Ovary (tissue), 9 donors: ENCODE results near the gene RBBP5. TPM values are rescaled to one million over a fixed set of nuclear protein-coding genes. Genes with fewer than 3 reads are reported as not detected.

Experiments used
- DNase-seq, 5 donors: peaks; one replicate each; pipeline ENCODE4 v3.0.0-alpha.2; 2019 to 2020
- H3K27ac ChIP-seq, 2 donors: fragments of 200-600 bp; one replicate each; pipeline versions ENCODE4 v1.5.1 to v1.8.0; 2019 to 2022
- H3K27me3 ChIP-seq: fragments of 200-600 bp; one replicate; pipeline ENCODE4 v1.8.0; 2022
- H3K36me3 ChIP-seq: fragments of 200-600 bp; sonication (generic); one replicate; pipeline ENCODE4 v1.5.1; 2019
- H3K4me1 ChIP-seq: one replicate; pipeline ENCODE4 v1.8.1; 2013; ENCODE audit warnings: mild to moderate bottlenecking, moderate library complexity; ENCODE audit not compliant: insufficient read depth
- H3K4me3 ChIP-seq: fragments of 200-600 bp; sonication (generic); one replicate; pipeline ENCODE4 v1.5.1; 2017
- H3K9me3 ChIP-seq, 2 donors: fragments of 200-600 bp in 1 of 2; sonication (generic) in 1 of 2; one replicate each; pipeline versions ENCODE4 v1.5.1 to v1.8.1; 2013 to 2019; ENCODE audit warnings: mild to moderate bottlenecking in 1 of 2, moderate library complexity in 1 of 2
- EP300 ChIP-seq: sonication (generic); formaldehyde crosslinking; IDR thresholded peaks from one replicate; pipeline ENCODE4 v1.6.1; 2017; ENCODE audit warnings: antibody characterized with exemption
- POLR2A ChIP-seq: fragments of 450-650 bp; IDR thresholded peaks from one replicate; pipeline ENCODE4 v1.6.1; 2017; ENCODE audit warnings: antibody characterized with exemption, mild to moderate bottlenecking, moderate library complexity
- WGBS, 3 donors: extraction: QIAGEN DNeasy Blood & Tissue Kit in 1 of 3; methylation state at CpG; one replicate each; pipeline versions ENCODE4 v1.1.5 to v1.1.7; 2013 to 2017; 5-methylcytosine and 5-hydroxymethylcytosine counted together
- intact Hi-C, 4 donors: fragments of 100-400 bp; cut with DNase I; formaldehyde crosslinking; loops; one replicate each; pipeline versions ENCODE4 v1.11.0 to v1.15.1; 2022 to 2023
- polyA plus RNA-seq, 2 donors: library from polyadenylated mRNA; stranded (reverse); fragments of 200-250 nt in 1 of 2; fragments of 350-450 nt in 1 of 2; fragmentation: Illumina TruSeq in 1 of 2; extraction: RNeasy Lipid Tissue Mini Kit (QIAGEN cat#74804) in 1 of 2; gene quantifications; one replicate each; pipeline ENCODE4 v1.2.3, GENCODE V29; 2013 to 2014
- total RNA-seq, 7 donors: library from RNA; depleted of rRNA in 2 of 7; stranded (reverse); fragments of >200 nt in 2 of 7; fragmentation: NEBNext Ultra II Directional in 3 of 7; extraction: Animal tissue kit (Norgen Biotek cat#: 25700) in 3 of 7; gene quantifications; one replicate each; pipeline versions ENCODE4 v1.1.0 to v1.2.4, GENCODE V29; 2016 to 2023
- TF ChIP-seq, protein P1 (sequence below), 3 donors: fragments of 450-650 bp in 2 of 3; fragments of 200-600 bp in 1 of 3; IDR thresholded peaks; one replicate each; pipeline versions ENCODE4 v1.5.1 to v1.8.0; 2016 to 2022; ENCODE audit warnings: antibody characterized with exemption in 3 of 3, mild to moderate bottlenecking in 1 of 3
- donor health status: DM: no; HTN: no; CAD: no; lungs with moderate emphysema.
- donor health status: DM: no; HTN: no; CAD: no.
- donor health status: Bipolar disorder and iron deficiency.
- donor health status: DM: yes; HTN: yes; CAD: no.
- donor health status: DM: no; HTN: no; CAD: no.
- donor health status: DM: yes; HTN: yes; CAD: no.

The RBBP5 gene
- total and polyA plus RNA-seq, 9 donors, result 6.8 to 19.1 (median 15.1) TPM

GRCh38 chr1:205041001-205041715 lies 80.6 kb downstream of the RBBP5 start:
- Histone ChIP-seq H3K27ac (no peak overlapping the region), H3K36me3 (no peaks in the 10 kb centered on the region), H3K27me3 (no peaks in the 10 kb centered on the region), H3K4me1 (no peaks in the 10 kb centered on the region), H3K9me3 (no peaks in the 10 kb centered on the region), H3K4me3 (no peak overlapping the region)
- WGBS, 3 donors, result 9 to 14% (median 13%) methylated on average over 4 of the region's 4 CpGs
- TF ChIP-seq EP300, result no peak
- TF ChIP-seq, protein P1, sequence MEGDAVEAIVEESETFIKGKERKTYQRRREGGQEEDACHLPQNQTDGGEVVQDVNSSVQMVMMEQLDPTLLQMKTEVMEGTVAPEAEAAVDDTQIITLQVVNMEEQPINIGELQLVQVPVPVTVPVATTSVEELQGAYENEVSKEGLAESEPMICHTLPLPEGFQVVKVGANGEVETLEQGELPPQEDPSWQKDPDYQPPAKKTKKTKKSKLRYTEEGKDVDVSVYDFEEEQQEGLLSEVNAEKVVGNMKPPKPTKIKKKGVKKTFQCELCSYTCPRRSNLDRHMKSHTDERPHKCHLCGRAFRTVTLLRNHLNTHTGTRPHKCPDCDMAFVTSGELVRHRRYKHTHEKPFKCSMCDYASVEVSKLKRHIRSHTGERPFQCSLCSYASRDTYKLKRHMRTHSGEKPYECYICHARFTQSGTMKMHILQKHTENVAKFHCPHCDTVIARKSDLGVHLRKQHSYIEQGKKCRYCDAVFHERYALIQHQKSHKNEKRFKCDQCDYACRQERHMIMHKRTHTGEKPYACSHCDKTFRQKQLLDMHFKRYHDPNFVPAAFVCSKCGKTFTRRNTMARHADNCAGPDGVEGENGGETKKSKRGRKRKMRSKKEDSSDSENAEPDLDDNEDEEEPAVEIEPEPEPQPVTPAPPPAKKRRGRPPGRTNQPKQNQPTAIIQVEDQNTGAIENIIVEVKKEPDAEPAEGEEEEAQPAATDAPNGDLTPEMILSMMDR (IDR thresholded peaks at IDR 0.05), result no peak
- no peak for TF ChIP-seq POLR2A
- intact Hi-C loops, result no loop called here
- no peak for DNase-seq

- TF ChIP-seq EP300 (no peak), POLR2A (no peak)
- TF ChIP-seq, protein P1 (IDR thresholded peaks at IDR 0.05), result no peak
- no peak for DNase-seq
- Histone ChIP-seq H3K27ac (no peak overlapping the region), H3K4me1 (no peaks in the 10 kb centered on the region), H3K9me3 (no peaks in the 10 kb centered on the region), H3K27me3 (no peaks in the 10 kb centered on the region), H3K4me3 (no peak overlapping the region), H3K36me3 (no peaks in the 10 kb centered on the region)
- intact Hi-C loops, result no loop called here
- 72 to 78% (median 76%) methylated on average over 6 of the region's 6 CpGs for WGBS, 3 donors
These were observed 83.5 kb downstream of the RBBP5 start for GRCh38 chr1:205038132-205038786.

GRCh38 chr1:205037539-205037938 lies 84.2 kb downstream of the RBBP5 start:
- H3K27ac ChIP-seq, result no peak overlapping the region
- no peak for DNase-seq
- WGBS, 3 donors, result 90 to 93% (median 90%) methylated on average over 9 of the region's 9 CpGs
- H3K27me3 ChIP-seq, result no peaks in the 10 kb centered on the region
- no peaks in the 10 kb centered on the region for H3K4me1 ChIP-seq
- TF ChIP-seq EP300, result no peak
- no peaks in the 10 kb centered on the region for H3K9me3 ChIP-seq
- no peak overlapping the region for H3K4me3 ChIP-seq
- intact Hi-C loops, result no loop called here
- no peaks in the 10 kb centered on the region for H3K36me3 ChIP-seq

Other genes with a start within 250 kb of the RBBP5 start
- under 1 TPM in 4 of 7 donors, not detected in 3; 0.02 to 0.37 (median 0.24) TPM for gene CNTN2, start 78.8 kb downstream of the RBBP5 start, total RNA-seq
- under 1 TPM; 0.04 to 0.25 TPM for gene CNTN2, start 78.8 kb downstream of the RBBP5 start, polyA plus RNA-seq
- 1 to 10 TPM in 6 of 7 donors, under 1 TPM in 1; 0.92 to 4.2 (median 3.5) TPM for gene TMEM81, start 37.5 kb downstream of the RBBP5 start, total RNA-seq
- gene TMEM81, start 37.5 kb downstream of the RBBP5 start, polyA plus RNA-seq, result 1 to 10 TPM; 2.0 to 2.1 TPM
- 10 to 100 TPM in 6 of 7 donors, 1 to 10 TPM in 1; 8.8 to 20.0 (median 18.0) TPM for gene DSTYK, start 89.7 kb upstream of the RBBP5 start, total RNA-seq
- gene DSTYK, start 89.7 kb upstream of the RBBP5 start, polyA plus RNA-seq, result 10 to 100 TPM; 10.7 to 18.8 TPM
- 10 to 100 TPM in 1 of 7 donors, 1 to 10 TPM in 6; 2.6 to 10.1 (median 7.8) TPM for gene TMCC2, start 106.0 kb upstream of the RBBP5 start, total RNA-seq
- 10 to 100 TPM in 1 of 2 donors, 1 to 10 TPM in 1; 2.3 to 11.0 TPM for gene TMCC2, start 106.0 kb upstream of the RBBP5 start, polyA plus RNA-seq
- gene NUAK2, start 199.8 kb upstream of the RBBP5 start, total RNA-seq, result 10 to 100 TPM in 1 of 7 donors, 1 to 10 TPM in 6; 2.7 to 53.2 (median 3.7) TPM
- gene NUAK2, start 199.8 kb upstream of the RBBP5 start, polyA plus RNA-seq, result 1 to 10 TPM; 1.2 to 1.5 TPM
- 100 to 1,000 TPM; 111 to 457 (median 270) TPM for gene KLHDC8A, start 234.9 kb upstream of the RBBP5 start, total RNA-seq
- 100 to 1,000 TPM; 112 to 296 TPM for gene KLHDC8A, start 234.9 kb upstream of the RBBP5 start, polyA plus RNA-seq